ENCODE data around the gene CDH6. TPM values are rescaled to one million over a fixed set of nuclear protein-coding genes. Genes with fewer than 3 reads are reported as not detected.

The CDH6 gene
- total RNA-seq, 2 donors from 2014 or later = 1.1 to 2.2 TPM

DNA sequence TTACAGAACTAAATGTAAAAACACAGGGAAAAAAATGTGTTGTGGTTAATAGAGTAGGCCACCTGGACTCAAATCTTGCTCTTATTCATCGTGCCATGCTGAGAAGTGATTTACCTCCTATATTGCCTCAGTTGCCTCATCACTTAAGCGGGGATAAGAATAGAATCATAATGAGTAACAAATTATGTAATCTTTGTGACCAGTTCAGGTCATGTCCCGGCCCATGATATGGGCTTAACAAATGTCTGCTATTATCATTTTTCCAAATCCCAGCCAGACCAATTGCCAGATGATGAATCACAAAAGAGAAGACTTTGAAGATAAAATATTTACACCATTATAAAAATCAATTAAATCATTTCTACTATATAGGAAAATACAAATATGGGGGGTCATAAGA lies 89.8 kb downstream of the CDH6 start:
- no peaks in the 10 kb centered on the region for H3K4me1 ChIP-seq
- DNase-seq (ENCODE audit: low spot score) = no peak
- no peak overlapping the region for H3K27ac ChIP-seq
- H3K27me3 ChIP-seq = no peaks in the 10 kb centered on the region
- TF ChIP-seq, protein P1, sequence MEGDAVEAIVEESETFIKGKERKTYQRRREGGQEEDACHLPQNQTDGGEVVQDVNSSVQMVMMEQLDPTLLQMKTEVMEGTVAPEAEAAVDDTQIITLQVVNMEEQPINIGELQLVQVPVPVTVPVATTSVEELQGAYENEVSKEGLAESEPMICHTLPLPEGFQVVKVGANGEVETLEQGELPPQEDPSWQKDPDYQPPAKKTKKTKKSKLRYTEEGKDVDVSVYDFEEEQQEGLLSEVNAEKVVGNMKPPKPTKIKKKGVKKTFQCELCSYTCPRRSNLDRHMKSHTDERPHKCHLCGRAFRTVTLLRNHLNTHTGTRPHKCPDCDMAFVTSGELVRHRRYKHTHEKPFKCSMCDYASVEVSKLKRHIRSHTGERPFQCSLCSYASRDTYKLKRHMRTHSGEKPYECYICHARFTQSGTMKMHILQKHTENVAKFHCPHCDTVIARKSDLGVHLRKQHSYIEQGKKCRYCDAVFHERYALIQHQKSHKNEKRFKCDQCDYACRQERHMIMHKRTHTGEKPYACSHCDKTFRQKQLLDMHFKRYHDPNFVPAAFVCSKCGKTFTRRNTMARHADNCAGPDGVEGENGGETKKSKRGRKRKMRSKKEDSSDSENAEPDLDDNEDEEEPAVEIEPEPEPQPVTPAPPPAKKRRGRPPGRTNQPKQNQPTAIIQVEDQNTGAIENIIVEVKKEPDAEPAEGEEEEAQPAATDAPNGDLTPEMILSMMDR (IDR thresholded peaks at IDR 0.05) = no peak
- no peaks in the 10 kb centered on the region for H3K9me3 ChIP-seq
- H3K4me3 ChIP-seq = no peak overlapping the region
- H3K36me3 ChIP-seq = no peaks in the 10 kb centered on the region

DNA sequence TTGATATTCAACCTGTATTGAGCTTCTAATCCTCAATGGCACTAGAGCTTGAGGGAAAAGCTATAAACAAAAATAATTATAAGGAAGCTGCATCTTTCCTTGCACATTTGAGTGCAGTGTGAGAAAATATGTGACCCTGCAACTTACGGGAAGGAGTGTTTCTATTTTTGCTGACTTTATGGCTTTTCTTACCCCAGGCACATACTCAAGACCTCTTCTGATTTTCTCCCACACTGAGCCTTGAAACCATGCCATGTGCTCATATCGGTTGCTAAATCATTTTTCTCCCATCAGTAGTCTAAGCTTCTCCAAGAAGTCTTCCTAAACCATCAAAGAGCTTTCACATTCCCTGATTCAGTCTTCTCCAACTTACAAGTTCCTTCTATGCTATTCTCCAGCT lies 91.5 kb downstream of the CDH6 start:
- TF ChIP-seq, protein P1 (IDR thresholded peaks at IDR 0.05) = no peak
- Histone ChIP-seq H3K4me3 (no peak overlapping the region), H3K9me3 (no peaks in the 10 kb centered on the region), H3K27me3 (no peaks in the 10 kb centered on the region), H3K36me3 (no peaks in the 10 kb centered on the region), H3K4me1 (no peaks in the 10 kb centered on the region), H3K27ac (no peak overlapping the region)
- DNase-seq (ENCODE audit: low spot score) = no peak

DNA sequence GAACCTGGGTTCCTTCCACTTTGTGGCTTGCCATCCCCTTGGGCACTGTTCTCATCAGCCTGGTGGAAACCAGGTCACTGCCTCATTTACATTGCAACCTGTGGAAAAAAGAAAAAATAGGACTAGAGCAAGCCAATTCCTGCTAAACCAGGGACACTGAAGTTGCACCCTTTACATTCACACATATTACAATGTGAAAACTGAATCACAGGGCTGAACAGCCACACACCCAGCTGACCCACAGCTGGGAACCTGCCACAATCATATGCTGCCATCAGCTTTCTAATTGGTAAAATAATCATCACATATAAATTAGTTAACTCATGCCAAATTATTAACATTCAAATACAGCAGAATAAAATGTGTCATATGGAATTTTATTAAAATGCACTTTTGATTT lies 94.5 kb downstream of the CDH6 start:
- H3K4me3 ChIP-seq = no peak overlapping the region
- DNase-seq (ENCODE audit: low spot score) = no peak
- no peaks in the 10 kb centered on the region for H3K9me3 ChIP-seq
- H3K4me1 ChIP-seq = no peaks in the 10 kb centered on the region
- no peaks in the 10 kb centered on the region for H3K27me3 ChIP-seq
- H3K36me3 ChIP-seq = no peaks in the 10 kb centered on the region
- TF ChIP-seq, protein P1 (IDR thresholded peaks at IDR 0.05) = no peak
- no peak overlapping the region for H3K27ac ChIP-seq

DNA sequence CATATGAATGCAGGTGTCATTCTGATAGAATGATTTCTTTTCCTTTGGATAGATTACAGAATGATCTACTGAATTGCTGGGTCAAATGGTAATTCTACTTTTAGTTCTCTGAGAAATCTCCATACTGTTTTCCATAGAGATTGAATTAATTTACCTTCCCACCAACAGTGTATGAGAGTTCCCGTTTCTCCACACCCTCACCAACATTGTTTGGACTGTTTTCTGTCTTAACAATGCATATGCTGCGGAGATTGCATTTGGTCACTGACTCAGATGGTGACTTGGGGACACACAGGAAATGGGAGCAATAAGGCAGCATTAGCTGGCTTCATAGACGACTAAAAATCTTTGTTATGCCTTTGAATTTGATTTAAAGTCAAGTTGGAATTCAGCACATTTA lies 95.9 kb downstream of the CDH6 start:
- Histone ChIP-seq H3K36me3 (no peaks in the 10 kb centered on the region), H3K9me3 (no peaks in the 10 kb centered on the region), H3K27me3 (no peaks in the 10 kb centered on the region), H3K4me1 (no peaks in the 10 kb centered on the region), H3K27ac (no peak overlapping the region), H3K4me3 (no peak overlapping the region)
- TF ChIP-seq, protein P1 (IDR thresholded peaks at IDR 0.05) = no peak
- no peak for DNase-seq (ENCODE audit: low spot score)

DNA sequence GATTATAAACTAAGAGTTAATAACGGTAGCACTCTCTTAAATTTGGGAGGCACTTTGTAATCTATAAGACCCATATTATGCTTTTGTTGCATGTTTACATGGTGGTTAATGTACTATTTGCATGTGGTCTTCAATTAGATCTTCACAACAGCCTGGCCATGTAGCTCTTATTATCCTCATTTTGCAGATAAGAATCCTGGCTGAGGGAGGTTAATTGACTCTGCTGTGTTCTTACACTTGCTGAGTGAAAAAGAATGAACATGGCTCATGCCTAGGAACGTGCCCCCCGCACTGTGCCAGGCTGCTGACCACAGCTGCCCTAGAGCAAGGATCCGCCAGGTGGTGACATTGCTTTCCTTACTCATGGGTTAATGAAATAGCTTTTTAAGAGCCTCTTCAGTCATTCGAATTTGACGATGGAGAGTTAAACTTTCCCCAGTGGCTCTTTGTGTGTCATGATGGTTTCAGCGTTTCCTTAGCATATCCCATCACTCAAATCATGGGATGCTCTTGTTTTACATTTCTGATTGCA lies 97.9 kb downstream of the CDH6 start:
- Histone ChIP-seq H3K27ac (no peak overlapping the region), H3K4me3 (no peak overlapping the region), H3K27me3 (no peaks in the 10 kb centered on the region), H3K9me3 (no peaks in the 10 kb centered on the region), H3K4me1 (no peaks in the 10 kb centered on the region), H3K36me3 (no peaks in the 10 kb centered on the region)
- no peak for DNase-seq (ENCODE audit: low spot score)
- TF ChIP-seq, protein P1 (IDR thresholded peaks at IDR 0.05) = no peak

DNA sequence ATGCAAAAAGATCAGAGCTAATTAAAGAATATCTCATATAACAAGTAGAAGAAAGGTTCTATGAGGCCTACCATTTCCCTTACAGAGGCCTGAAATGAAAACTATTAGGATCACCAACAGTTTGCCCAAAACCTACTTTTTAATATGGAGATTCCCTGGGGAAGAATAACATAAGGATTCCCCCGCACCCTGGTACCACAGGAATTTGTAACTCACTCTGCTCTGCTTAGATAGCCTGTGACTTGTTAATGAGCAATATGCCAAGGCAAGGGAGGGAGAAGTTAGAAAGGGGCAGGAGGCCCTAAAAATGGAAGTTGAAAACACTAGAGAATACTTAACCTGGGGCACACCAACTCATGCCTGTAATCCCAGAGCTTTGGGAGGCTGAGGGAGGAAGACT lies 107.0 kb downstream of the CDH6 start:
- Histone ChIP-seq H3K36me3 (no peaks in the 10 kb centered on the region), H3K9me3 (no peaks in the 10 kb centered on the region), H3K4me3 (no peak overlapping the region), H3K4me1 (no peaks in the 10 kb centered on the region), H3K27ac (no peak overlapping the region), H3K27me3 (no peaks in the 10 kb centered on the region)
- TF ChIP-seq, protein P1 (IDR thresholded peaks at IDR 0.05) = no peak
- no peak for DNase-seq (ENCODE audit: low spot score)

Measured in right atrium auricular region (tissue), 2 donors.